ENCODE measurements around the gene HOXA4. TPM values are rescaled to one million over a fixed set of nuclear protein-coding genes. Genes with fewer than 3 reads are reported as not detected.

HOXA4 gene
- total and polyA plus RNA-seq, 12 donors = 3.3 to 12.6 (median 6.8) TPM

DNA sequence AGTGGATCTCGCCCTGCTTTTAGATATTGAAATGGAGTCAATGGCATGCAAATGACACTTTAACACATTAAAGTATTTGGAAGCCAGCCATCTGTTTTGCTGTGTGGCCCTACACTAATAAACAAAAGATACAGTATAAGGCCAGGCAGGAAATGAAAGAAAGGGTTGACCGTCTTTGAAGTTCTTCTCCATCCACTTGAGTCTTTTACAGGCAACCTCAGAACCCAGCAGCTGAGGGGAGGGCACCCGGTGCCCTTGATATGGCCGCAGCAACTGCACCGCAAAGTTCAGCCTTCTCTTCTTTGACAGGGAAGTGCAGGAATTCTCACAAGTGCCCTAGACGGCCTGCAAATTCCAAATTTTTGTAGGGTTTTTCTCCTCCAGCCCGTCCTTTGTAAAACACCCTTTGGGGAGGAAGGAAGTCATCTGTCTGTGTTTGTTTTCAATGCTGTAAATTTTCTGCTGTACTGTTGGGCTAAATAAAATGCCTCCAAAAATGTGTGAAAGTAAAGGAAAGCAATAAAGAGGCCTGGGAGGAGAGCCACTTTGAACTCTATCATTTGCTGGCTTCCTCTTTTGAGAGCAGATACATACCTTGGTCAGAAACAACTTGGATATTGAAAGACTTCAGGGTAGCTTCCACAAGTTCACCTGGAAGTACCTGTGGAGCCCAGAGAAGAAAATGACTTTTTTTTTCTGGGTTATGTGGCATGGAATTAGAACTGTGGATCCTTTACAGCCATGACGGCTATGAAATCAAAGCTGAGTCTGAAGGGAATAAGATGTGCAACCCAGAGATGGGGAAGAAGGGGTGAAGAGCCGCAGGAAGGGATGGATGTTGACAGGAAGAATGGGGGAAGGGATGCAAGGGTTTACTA, 38.4 kb downstream of the HOXA4 start:
- H3K36me3 ChIP-seq (replicated peaks in 1 of 2) = no peaks in the 10 kb centered on the region
- no peak for DNase-seq
- intact Hi-C loops (cut with DNase I) = loop anchor here in 1 of 2 donors (10.0 kb wide), 1 partner anchor 227 kb away; the partner anchor contains the start of gene SKAP2
- peaks cover 14% of the 10 kb centered on the region for H3K27me3 ChIP-seq
- no peak overlapping the region for H3K4me3 ChIP-seq
- TF ChIP-seq POLR2A (IDR thresholded peaks at IDR 0.05) = no peak
- no peak for TF ChIP-seq CTCF (IDR thresholded peaks at IDR 0.05)
- H3K27ac ChIP-seq = no peak overlapping the region
- no peaks in the 10 kb centered on the region for H3K9me3 ChIP-seq (replicated peaks in 1 of 3)
- 62 to 73% (median 69%) methylated on average over 9 of the region's 9 CpGs for WGBS, 4 donors
- H3K4me1 ChIP-seq (replicated peaks in 1 of 2) = peaks cover 2 to 9% of the 10 kb centered on the region in 2 donors

DNA sequence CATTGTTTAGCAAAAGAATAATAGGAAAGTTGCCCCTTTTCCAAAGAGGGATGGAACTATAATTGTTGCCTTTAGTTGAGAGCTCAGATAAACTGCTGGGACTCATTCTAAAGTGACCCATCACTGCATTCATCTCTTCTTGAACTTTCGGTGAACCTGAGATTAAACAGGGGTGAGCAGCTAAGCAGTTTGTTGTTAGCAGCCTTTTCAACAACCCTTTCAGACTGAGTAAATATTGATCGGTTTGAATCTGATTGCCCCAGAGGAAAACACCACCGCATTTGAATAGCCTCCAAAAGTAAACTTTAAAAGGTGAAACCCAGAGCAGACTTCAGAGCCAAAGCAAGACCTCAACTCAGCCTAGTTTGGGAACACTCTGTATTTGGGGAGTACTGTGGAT, 39.5 kb downstream of the HOXA4 start:
- intact Hi-C loops (cut with DNase I) = loop anchor here in 1 of 2 donors (10.0 kb wide), 1 partner anchor 226 kb away; the partner anchor contains the start of gene SKAP2
- Histone ChIP-seq H3K27me3 (peaks cover 15% of the 10 kb centered on the region), H3K27ac (no peak overlapping the region), H3K9me3 (replicated peaks in 1 of 3) (no peaks in the 10 kb centered on the region), H3K36me3 (replicated peaks in 1 of 2) (no peaks in the 10 kb centered on the region), H3K4me1 (replicated peaks in 1 of 2) (peaks cover 0 to 5% of the 10 kb centered on the region in 2 donors), H3K4me3 (no peak overlapping the region)
- TF ChIP-seq POLR2A (IDR thresholded peaks at IDR 0.05) (no peak), CTCF (IDR thresholded peaks at IDR 0.05) (no peak)
- no peak for DNase-seq
- WGBS, 4 donors = 48 to 75% (median 66%) methylated on average over 3 of the region's 3 CpGs

- no peak for DNase-seq
- no peaks in the 10 kb centered on the region for H3K4me1 ChIP-seq (replicated peaks in 1 of 2)
- no peak overlapping the region for H3K27ac ChIP-seq
- intact Hi-C loops (cut with DNase I) = no loop called here
- 33 to 50% (median 43%) methylated on average over 27 to 68 of the region's 68 CpGs for WGBS, 4 donors
- H3K36me3 ChIP-seq (replicated peaks in 1 of 2) = no peaks in the 10 kb centered on the region
- TF ChIP-seq CTCF (IDR thresholded peaks at IDR 0.05) (no peak), POLR2A (IDR thresholded peaks at IDR 0.05) (no peak)
- H3K9me3 ChIP-seq (replicated peaks in 1 of 3) = no peaks in the 10 kb centered on the region
- H3K4me3 ChIP-seq = peak overlapping the region in 1 of 4 donors; percentile 14
- peaks cover 15% of the 10 kb centered on the region for H3K27me3 ChIP-seq
Measured at GRCh38 chr7:27088002-27088922, 42.3 kb downstream of the HOXA4 start.

- no peak overlapping the region for H3K27ac ChIP-seq
- intact Hi-C loops (cut with DNase I) = loop anchor here in 1 of 2 donors (5.0 kb wide), 1 partner anchor 96 kb away; no protein-coding TSS in a partner anchor
- no peaks in the 10 kb centered on the region for H3K4me1 ChIP-seq (replicated peaks in 1 of 2)
- H3K9me3 ChIP-seq (replicated peaks in 1 of 3) = no peaks in the 10 kb centered on the region
- no peak for DNase-seq
- no peak for TF ChIP-seq CTCF (IDR thresholded peaks at IDR 0.05)
- no peak for TF ChIP-seq POLR2A (IDR thresholded peaks at IDR 0.05)
- WGBS, 4 donors = 84 to 95% (median 93%) methylated on average over 2 of the region's 2 CpGs
- H3K4me3 ChIP-seq = no peak overlapping the region
- no peaks in the 10 kb centered on the region for H3K36me3 ChIP-seq (replicated peaks in 1 of 2)
- H3K27me3 ChIP-seq = peaks cover 15% of the 10 kb centered on the region
Measured at GRCh38 chr7:27083646-27084045, 46.9 kb downstream of the HOXA4 start.
